DOHH2 (cell line): Measurements from ENCODE around the gene C1QTNF1.

Source experiments
- CTCF ChIP-seq: fragments of 200-600 bp; sonication (generic); IDR thresholded peaks from one replicate; pipeline ENCODE4 v1.5.1; 2014; ENCODE audit warnings: antibody characterized with exemption, mild to moderate bottlenecking, low read depth, low read length; ENCODE audit not compliant: poor library complexity, severe bottlenecking
- EZH2phosphoT487 ChIP-seq: fragments of 200-600 bp; sonication (generic); IDR thresholded peaks from 2 replicates; pipeline ENCODE4 v1.6.1; 2017; ENCODE audit warnings: borderline replicate concordance, mild to moderate bottlenecking, antibody characterized with exemption, low read length, moderate library complexity, mixed read lengths

- TF ChIP-seq CTCF (no peak), EZH2phosphoT487 (no peak)
Measured at GRCh38 chr17:78976907-78977680, 46.9 kb upstream of the C1QTNF1 start.
